ENCODE measurements around the gene UBASH3A.

UBASH3A gene, protein sequence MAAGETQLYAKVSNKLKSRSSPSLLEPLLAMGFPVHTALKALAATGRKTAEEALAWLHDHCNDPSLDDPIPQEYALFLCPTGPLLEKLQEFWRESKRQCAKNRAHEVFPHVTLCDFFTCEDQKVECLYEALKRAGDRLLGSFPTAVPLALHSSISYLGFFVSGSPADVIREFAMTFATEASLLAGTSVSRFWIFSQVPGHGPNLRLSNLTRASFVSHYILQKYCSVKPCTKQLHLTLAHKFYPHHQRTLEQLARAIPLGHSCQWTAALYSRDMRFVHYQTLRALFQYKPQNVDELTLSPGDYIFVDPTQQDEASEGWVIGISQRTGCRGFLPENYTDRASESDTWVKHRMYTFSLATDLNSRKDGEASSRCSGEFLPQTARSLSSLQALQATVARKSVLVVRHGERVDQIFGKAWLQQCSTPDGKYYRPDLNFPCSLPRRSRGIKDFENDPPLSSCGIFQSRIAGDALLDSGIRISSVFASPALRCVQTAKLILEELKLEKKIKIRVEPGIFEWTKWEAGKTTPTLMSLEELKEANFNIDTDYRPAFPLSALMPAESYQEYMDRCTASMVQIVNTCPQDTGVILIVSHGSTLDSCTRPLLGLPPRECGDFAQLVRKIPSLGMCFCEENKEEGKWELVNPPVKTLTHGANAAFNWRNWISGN

DNA sequence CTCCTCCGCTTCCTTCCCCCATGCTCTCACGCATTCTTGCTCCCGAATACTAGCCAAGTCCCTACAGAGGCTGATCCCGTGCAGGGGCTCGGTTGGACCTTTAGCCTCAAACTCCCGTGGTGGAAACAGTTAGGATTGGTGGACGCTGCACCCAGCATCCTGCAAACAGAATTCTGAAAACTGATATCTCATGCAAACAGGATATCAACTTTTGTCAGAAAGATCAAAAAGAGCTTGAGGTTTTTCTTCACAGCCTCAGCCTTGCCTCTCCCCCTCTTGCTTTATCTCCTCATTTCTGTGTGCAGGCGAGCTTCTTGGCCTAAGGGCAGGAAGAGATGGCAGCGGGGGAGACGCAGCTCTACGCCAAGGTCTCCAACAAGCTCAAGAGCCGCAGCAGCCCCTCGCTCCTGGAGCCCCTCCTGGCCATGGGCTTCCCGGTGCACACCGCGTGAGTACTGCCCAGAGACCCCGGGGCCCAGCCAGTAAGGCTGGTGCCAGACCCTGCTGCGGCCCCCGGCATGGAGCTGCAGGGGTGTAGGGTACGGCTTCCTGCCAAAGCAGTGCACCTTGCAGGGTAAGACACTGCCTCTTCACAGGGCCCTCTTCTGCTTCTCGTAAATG, at the start of gene UBASH3A:
TSS of gene UBASH3A (plus strand) at position 292 of the 621 bp plus-strand sequence. CDS start at position 336, 44 bp downstream.
- FAIRE-seq = no peak

DNA sequence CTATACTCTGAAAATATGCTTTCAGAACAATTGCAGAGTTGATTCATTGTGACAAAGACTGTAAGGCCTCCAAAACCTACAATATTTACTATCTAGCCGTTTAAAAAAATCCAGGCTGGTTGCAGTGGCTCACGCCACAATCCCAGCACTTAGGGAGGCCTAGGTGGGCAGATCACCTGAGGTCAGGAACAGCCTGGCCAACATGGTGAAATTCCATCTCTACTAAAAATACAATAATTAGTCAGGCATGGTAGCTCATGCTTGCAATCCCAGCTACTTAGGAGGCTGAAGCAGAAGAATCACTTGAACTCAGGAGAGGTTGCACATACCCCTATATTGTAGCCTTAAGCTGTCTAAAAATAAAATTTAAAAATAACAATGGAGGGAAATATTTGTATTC, 47.7 kb upstream of the UBASH3A start:
- no peak for FAIRE-seq

DNA sequence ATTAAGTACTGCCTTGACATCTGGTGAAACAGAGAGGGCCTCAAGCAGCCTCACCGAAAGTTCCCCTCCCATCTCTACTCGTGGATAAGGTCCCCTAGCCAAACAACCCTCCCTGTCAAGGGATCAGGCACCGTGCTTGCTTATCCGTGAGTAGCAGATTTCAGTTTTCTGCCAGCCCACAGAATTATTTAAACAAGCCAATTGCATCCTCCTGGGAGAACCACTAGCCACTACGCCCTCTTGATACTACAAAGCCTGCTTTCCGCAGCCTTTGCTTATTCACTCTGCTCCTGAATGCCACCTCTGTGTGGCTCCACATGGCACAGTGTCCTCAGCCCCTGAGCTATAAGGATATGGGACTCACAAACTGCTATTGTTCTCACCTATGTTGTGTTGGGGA, 47.1 kb upstream of the UBASH3A start:
- no peak for FAIRE-seq

DNA sequence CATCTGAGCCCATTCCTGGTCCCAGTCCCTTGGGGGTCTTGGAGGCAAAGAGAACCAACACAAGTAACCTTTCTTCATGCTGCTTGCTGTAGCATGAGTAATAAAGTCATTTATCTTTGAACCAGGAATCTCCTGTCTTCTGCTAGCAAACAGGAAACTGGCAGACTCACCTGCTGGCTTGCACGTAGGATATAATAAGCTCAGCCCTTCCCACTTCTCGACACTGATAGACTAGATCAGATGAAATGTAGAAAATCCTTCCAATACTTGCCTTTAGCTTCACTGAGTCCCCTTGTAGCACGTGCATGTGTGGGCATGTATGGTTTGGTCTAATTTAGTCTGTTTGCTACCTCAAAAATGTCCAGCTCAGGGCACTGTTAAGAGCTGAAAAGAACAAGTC, 46.4 kb upstream of the UBASH3A start:
- FAIRE-seq = no peak

DNA sequence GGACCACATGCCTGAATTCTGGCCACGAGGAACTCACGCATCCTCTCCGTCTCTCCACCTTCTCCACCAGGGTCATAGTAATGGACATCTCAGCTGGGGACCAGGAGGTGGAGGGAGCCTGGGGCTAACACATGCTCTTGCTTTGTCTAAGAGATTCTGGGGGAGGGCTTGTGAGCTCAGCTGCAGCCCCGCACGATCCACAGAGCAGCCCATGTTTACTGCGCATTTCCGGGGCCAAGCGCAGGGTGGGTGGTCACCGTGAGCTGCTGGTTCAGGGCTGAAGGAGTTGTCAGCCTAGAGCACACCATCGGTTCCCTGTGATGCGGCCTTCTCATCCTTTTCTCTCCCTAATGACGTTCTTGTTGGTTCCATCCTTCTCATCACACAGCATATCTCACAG, 45.4 kb upstream of the UBASH3A start:
- FAIRE-seq = no peak

DNA sequence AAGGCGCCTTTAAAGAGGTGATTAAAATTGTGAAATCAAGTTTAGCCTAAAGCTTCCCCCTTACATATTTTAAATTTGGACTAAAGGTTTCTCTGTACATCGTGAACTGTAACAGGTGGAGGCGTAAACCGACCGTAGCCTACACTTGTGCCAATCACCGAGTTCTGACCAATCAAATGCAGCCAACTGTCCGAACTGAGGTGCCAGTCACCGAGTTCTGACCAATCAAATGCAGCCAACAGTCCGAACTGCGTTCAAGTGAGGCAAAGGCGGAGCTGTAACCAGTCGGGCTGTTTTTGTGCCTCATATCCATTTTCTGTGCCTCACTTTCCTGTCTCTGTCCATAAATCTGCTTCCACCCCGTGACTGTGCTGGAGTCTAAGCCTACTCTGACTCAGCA, 44.8 kb upstream of the UBASH3A start:
- FAIRE-seq = no peak

DNA sequence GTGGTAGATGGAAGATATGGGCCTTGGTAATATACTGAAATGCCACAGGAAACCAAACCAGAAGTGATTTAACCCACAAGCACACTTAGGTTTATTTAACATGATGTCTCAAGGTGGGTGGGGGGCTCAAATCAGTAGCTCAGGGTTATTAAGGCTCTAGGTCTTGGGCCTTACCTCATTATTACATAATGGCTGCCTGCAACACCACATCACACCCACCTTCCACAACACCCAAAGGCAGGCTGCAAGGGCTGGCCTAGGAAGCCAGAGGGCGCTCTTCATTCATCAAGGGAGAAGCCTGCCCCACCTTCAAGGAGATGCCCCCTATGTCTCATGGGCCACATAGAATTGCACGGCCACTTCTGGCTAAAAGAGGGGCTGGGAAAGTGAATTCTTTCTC, 43.4 kb upstream of the UBASH3A start:
- no peak for FAIRE-seq

DNA sequence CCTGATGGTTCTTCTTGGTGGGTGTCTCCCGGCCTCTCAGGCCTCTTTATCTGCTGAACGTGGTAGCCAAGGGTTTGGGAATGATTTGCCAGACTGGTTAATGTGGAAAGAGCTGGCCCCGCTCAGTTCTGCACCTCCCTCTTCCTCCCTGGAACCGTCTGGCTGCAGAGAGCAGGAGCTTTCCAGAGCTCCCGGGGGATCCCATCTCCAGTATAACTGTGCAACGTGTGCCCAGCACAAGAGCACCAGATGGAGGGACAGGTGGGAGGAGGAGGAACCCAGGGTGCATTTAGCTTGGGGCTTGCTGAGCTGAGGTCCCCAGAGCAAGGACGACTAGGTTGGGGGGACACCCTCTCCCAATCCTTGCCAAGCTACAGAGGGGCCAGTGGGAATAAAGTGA, 42.4 kb upstream of the UBASH3A start:
- FAIRE-seq = no peak

DNA sequence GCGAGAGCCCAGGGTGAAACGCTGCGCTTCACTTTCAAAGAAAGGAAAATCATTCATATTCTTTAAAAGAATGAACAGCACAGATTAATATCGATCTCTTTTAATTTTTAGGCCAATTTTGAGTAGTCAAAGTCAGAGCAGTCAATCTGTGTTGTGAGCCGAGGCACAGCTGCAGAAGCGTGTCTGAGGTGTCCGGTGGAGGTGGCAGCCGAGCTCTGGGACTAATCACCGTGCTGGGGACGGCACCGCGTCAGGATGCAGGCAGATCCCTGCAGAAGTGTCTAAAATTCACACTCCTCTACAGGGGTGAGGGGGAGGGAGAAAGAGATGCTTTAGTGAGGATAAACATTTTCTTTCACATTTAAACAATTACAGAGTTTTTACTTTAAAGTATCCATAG, 41.5 kb upstream of the UBASH3A start:
- no peak for FAIRE-seq

DNA sequence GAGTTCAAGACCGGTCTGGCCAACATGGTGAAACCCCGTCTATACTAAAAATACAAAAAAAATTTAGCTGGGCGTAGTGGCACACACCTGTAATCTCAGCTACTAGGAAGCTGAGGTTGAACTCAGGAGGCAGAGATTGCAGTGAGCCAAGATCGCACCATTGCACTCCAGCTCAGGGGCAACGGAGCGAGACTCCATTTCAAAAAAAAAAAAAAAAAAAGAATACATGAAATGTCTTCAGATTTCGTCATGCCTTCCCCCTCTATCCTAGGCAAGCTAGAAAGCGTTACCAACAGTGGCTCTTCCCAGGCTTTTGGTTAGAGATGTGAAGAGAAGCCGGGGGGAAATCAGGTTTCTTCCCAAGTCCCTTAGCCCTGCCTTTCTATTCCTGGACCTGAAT, 41.0 kb upstream of the UBASH3A start:
- no peak for FAIRE-seq

DNA sequence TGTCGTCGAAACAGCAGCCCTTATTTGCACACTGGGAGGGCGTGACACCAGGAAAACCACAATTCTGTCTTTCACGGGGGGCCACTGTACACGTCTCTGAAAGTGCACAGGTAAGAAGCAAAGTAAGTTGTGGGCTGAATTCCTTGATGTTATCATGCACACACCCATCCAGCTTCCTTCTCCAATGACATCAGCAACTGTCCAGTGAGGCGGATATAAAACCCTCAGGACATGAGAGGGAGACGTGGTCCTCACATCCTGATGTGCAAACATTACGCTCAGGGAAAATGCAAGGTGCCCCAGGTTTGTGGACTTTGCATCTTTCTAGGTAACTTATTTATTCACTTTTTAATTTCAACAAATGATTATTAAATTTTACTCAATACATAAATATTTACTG, 40.4 kb upstream of the UBASH3A start:
- no peak for FAIRE-seq

DNA sequence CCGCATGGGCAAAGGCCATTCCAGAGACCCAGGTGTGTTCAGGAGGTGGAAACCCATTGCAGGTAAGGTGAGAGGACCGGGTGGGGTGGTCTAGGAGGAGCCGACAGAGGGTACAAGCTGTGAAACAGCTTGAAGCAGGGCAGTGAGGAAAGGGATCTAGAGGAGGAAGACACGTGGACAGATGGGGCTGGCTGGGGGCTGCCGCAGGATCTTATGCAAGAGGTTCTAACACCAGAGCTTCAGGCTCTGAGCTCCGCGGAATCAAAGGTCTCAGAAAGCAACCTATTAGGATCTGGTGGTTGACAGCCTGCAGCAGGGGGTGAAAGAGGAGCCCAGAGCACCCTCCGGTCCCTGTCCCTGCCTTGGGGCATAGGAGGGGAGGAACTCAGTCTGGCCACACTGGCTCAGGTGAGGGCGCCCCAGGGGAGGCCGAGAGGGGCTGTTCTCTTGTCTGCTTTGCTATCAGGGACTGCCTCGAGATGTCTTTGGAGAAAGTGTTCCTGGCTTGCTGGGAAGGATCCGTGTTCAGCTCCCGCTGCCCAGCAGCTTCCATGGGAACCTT, 39.3 kb upstream of the UBASH3A start:
- FAIRE-seq = no peak

DNA sequence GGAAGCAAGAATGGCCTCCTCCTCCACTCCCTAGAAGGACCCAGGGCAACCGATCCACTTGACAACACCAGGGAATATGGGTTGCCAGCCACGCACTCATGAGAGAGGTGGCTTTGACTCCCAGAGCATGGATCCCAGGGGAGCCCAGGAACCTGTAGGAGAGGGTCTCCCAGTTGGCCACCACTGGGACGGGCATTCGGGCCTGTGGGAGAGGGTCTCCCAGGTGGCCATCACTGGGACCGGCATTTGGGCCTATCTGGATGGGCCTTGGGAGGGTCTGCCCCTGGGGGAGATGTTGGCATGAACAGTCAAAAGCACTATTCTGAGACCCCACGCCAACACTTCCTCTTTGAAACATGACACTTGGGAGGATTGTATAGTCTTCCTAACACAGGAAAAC, 37.9 kb upstream of the UBASH3A start:
- no peak for FAIRE-seq

DNA sequence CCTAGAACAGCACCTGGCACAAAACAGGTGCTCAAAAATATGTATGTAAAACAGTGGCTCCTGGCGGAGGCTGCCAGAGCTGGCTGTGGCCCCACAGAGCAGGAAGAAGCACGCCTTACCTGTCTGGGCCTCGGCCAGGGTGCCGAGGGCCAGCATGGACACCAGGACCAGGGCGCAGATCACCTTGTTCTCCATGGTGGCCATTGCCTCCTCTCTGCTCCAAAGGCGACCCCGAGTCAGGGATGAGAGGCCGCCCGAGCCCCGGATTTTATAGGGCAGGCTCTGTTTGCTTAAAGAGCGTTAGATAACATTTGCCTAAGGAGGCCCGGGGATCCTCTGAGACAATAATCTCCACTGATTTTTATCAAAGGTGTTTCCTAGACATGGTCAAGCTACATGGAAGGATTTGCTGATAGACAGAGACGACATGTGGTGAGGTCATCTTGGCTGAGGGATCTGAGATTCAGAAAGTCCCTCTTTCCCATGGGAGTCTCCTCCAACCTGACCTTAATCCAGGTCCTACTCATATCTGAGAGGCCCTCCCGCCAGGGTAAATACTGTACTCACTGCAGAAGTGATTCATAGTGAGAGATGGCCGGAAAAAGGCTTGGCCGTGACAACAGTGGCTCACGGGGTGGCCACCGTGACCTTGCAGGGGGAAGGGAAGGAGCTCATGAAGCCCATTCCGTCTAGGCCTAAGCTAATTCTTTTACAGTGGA, 37.3 kb upstream of the UBASH3A start, which contains the start of gene TFF1:
TSS of gene TFF1 (minus strand) at position 244 of the 719 bp plus-strand sequence. CDS start at position 204, 40 bp downstream.
- no peak for FAIRE-seq

DNA sequence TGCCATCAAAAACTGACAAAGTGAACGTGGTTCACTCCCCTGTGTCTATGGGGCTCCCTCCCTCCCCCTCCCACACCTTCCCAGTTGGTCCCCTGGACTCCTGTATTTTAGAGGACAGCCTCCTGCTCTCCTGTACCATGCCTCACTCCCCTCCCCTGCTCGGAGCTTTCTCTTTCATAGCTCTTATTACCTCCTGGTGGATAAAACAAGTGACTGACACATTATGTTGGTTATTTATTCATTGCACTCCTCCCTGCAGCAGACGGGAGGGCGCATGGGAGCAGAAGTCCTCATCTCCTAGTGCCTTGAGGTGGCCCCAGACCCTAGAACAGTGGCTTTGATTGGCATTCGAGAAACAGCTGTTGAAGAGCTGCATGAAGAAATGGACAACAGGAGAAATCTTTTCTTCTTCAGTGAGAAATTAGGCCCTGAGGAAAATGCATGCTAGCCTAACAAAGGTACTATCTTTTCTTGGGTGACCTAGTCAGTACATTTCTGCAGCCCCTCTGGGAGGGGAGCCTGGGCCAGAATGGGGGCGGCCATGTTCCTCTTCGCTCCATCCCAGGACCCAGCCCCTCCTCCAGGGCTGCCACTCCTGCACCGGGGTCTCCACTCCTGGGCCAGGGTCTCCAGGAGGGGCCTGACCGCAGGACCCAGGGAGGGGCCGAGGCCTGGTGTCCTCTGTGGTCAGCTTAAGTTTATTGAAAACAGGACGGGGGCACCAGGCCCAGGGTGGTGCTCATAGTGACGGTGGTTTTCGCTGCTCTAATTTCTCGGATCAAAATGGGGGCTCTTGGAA, 36.1 kb upstream of the UBASH3A start:
- no peak for FAIRE-seq

DNA sequence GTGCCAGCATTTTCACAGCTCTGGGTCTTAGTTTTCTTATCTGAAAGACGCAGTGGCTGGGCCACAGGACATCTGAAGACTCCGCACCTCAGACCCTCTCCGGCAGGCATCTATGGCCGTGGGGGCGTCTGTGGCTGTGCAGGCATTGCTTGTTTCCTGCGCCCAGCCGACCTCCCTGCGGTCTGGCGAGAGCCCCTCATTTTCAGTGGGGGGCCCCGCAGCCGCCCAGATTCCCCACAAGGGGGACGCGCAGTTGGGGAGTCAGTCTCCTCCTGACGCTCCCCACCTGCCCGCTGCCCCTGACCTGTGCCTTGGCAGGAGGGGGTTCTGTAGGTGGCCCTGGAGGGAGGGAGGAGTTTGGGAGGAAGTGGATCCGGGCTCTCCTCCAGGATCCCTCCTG, 33.9 kb upstream of the UBASH3A start:
- no peak for FAIRE-seq

DNA sequence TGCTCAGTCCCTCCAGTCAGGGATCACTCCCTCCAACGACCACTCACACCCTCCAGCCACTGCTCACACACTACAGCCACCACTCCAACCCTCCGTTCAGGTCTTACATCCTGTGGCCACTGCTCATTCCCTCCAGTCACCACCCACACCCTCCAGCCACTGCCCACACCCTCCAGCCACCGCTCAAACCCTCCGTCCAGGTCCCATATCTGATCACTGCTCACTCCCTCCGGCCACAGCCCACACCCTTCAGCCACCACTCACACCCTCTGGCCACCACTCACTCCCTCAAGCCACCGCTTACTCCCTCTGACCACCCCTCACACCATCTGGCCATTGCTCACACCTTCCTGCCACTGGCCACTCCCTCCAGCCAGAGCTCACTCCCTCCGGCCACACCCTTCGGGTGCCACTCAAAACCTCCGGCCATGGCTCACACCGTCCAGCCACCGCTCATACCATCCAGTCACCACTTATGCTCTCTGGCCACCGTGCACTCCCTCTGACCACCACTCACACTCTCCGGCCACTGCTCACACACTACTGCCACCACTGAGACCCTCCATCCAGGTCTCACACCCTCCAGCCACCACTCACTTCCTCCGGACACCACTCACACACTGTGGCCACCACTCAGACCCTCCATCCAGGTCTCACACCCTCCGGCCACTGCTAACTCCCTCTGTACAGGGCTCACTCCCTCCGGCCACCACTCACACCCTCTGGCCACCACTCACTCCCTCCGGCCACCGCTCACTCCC, 32.6 kb upstream of the UBASH3A start:
- no peak for FAIRE-seq

DNA sequence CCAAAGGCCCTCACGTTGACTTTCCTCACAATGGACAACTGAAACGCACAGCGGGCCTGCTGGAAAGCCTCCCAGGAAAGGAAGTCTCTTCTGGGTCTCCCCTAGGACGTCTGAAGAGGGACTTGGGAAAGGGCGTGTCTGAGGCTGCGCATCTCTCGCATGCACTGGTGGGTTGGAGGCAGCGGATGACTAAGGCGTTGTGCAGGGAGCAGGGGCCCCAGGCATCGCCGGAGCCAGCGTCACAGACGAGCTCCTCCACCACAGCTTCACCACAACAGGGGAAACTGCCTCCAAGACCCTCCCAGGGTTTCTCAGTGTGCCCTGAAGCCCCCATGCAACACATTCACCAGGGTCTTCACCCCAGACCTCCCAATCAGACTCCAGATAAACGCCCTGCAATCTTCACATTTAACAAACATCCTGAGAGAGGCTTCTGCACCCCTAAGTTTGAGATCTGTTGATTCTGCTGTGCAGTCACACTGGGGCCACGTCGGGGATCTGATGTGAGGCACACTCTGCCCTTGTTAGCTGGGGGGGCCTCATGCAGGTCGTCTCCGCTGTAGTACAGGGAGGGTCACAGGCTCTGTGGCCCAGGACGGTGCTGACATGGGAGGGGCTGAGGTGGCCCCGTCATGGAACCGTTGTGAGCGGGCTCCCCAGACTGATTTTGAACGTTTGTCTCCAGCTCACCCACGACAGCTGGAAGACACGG, 30.4 kb upstream of the UBASH3A start:
- FAIRE-seq = no peak

DNA sequence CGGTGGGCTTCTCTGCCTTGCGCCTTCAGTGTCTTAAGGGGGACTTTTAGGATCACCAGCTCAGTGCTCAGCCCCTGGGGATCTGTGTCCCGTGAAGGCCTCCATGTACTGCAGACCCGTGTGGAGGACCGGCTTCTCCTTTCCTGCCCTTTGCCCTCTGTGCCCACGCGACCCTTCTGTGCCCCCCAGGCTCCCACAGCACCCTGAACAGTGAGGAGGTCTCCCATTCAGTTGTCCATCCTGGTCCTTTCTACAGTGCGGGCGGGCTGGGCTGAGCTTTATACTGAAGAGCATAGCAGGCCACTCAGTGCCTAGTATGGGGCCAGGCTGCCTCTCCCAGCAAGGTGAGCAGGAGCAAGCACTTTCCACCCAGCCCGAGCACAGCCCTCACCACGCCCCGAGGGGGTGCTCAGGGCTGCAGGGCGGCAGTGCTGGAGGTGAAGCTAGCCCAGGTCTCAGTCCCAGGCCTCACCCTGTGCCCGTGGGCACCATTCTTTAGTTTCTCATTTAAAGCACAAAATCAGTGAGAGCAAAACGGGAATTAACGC, 29.7 kb upstream of the UBASH3A start:
- FAIRE-seq = no peak

DNA sequence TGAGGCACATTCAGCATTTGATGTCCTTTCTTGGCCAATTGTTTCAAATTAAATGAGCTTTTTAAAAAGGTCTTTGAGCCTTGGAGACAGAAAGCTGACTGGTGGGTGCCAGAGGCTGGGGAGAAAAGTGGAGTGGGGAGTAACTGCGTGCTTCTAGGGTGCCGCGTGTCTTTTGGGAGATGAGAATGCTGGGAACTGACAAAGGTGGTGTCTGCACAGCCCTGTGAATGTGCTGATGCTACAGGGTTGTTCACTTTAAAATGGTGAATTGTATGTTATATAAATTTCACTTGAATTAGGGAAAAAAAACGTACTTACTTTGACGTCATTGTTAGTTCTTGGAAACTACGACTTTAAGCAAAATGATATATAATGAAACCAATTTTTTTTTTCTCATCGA, 29.2 kb upstream of the UBASH3A start:
- no peak for FAIRE-seq
